Gastroesophageal sphincter (tissue), 4 donors: ENCODE results near the gene MEGF6. TPM values are rescaled to one million over a fixed set of nuclear protein-coding genes. Genes with fewer than 3 reads are reported as not detected.

Experiments
- ATAC-seq: fragments of 150-250 bp; one replicate; pipeline ENCODE4 v1.9.1; 2016; ENCODE audit warnings: mild to moderate bottlenecking, moderate library complexity
- H3K27ac ChIP-seq, 4 donors: fragments of 200-600 bp; sonication (generic) in 3 of 4; 1 replicate in 3 of 4; 2 replicates in 1 of 4; pipeline ENCODE4 v1.5.1; 2016 to 2019
- H3K27me3 ChIP-seq: fragments of 200-600 bp; sonication (generic); one replicate; pipeline ENCODE4 v1.5.1; 2019
- H3K36me3 ChIP-seq, 2 donors: fragments of 200-600 bp; sonication (generic); one replicate each; pipeline ENCODE4 v1.5.1; 2019; ENCODE audit warnings: control low read depth in 1 of 2
- H3K4me1 ChIP-seq, 3 donors: fragments of 200-600 bp; sonication (generic); 1 replicate in 2 of 3; 2 replicates in 1 of 3; pipeline ENCODE4 v1.5.1; 2016 to 2019; ENCODE audit warnings: control low read depth in 2 of 3
- H3K4me3 ChIP-seq, 2 donors: fragments of 200-600 bp; sonication (generic); one replicate each; pipeline ENCODE4 v1.5.1; 2019; ENCODE audit warnings: mild to moderate bottlenecking in 1 of 2, moderate library complexity in 1 of 2
- H3K9me3 ChIP-seq, 3 donors: fragments of 200-600 bp; sonication (generic); one replicate each; pipeline ENCODE4 v1.5.1; 2017 to 2019; ENCODE audit warnings: control low read depth in 2 of 3
- EP300 ChIP-seq: sonication (generic); formaldehyde crosslinking; IDR thresholded peaks from one replicate; pipeline ENCODE4 v1.6.1; 2017; ENCODE audit warnings: antibody characterized with exemption, mild to moderate bottlenecking
- POLR2A ChIP-seq, 2 donors: fragments of 450-650 bp; IDR thresholded peaks; one replicate each; pipeline ENCODE4 v1.6.1; 2017; ENCODE audit warnings: antibody characterized with exemption in 2 of 2, mild to moderate bottlenecking in 2 of 2, moderate library complexity in 1 of 2
- POLR2AphosphoS5 ChIP-seq: sonication (generic); formaldehyde crosslinking; IDR thresholded peaks from one replicate; pipeline ENCODE4 v1.6.1; 2017; ENCODE audit warnings: antibody characterized with exemption
- WGBS, 2 donors: methylation state at CpG; one replicate each; pipeline ENCODE4 v1.1.5; 2018; ENCODE audit warnings: low coverage in 1 of 2; 5-methylcytosine and 5-hydroxymethylcytosine counted together
- total RNA-seq, 4 donors: library from RNA; depleted of rRNA; stranded (reverse); fragments of >200 nt; gene quantifications; one replicate each; pipeline ENCODE4 v1.1.0, GENCODE V29; 2016
- TF ChIP-seq, protein P1 (sequence below), 4 experiments: fragments of 200-600 bp in 2 of 4; fragments of 450-650 bp in 2 of 4; sonication (generic) in 1 of 4; IDR thresholded peaks; one replicate each; pipeline ENCODE4 v1.5.1; 2017 to 2019; ENCODE audit warnings: antibody characterized with exemption in 4 of 4, mild to moderate bottlenecking in 2 of 4, moderate library complexity in 2 of 4

MEGF6 gene
- total RNA-seq, 4 donors from 2014 or later, result 4.7 to 15.5 (median 10.8) TPM

GRCh38 chr1:3499611-3500010, 111.7 kb downstream of the MEGF6 start:
- Histone ChIP-seq H3K9me3 (no peaks in the 10 kb centered on the region), H3K27ac (no peak overlapping the region), H3K4me3 (no peak overlapping the region), H3K27me3 (no peaks in the 10 kb centered on the region), H3K4me1 (peaks cover 0 to 3% (median 0%) of the 10 kb centered on the region in 3 donors), H3K36me3 (peaks cover 0 to 19% of the 10 kb centered on the region in 2 donors)
- WGBS, 2 donors, result no CpG with 5 or more reads among the region's 22 CpGs
- no peak for TF ChIP-seq POLR2A (IDR thresholded peaks at IDR 0.05)
- TF ChIP-seq POLR2AphosphoS5, result no peak
- TF ChIP-seq EP300, result no peak
- TF ChIP-seq, protein P1, sequence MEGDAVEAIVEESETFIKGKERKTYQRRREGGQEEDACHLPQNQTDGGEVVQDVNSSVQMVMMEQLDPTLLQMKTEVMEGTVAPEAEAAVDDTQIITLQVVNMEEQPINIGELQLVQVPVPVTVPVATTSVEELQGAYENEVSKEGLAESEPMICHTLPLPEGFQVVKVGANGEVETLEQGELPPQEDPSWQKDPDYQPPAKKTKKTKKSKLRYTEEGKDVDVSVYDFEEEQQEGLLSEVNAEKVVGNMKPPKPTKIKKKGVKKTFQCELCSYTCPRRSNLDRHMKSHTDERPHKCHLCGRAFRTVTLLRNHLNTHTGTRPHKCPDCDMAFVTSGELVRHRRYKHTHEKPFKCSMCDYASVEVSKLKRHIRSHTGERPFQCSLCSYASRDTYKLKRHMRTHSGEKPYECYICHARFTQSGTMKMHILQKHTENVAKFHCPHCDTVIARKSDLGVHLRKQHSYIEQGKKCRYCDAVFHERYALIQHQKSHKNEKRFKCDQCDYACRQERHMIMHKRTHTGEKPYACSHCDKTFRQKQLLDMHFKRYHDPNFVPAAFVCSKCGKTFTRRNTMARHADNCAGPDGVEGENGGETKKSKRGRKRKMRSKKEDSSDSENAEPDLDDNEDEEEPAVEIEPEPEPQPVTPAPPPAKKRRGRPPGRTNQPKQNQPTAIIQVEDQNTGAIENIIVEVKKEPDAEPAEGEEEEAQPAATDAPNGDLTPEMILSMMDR (IDR thresholded peaks at IDR 0.05), result no peak
- ATAC-seq, result no peak

DNA sequence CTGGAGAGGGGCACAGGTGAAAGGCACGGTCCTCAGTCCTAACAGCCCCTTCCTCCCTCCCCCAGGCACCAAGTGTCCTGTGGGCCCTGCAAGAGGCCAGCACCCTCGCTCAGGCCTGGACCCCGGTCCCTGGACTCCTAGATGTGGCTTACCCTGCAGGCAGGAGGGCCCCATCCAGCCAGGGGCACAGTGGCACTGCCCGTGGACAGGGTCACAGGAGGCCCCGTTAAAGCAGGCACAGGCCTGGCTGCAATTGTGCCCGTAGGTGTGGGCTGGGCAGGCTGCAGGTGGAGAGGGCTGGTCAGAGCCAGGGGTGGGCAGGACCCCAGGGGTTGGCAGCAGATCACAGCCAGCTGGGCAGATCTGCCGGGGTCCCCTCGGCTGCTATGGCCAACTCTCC, 112.3 kb downstream of the MEGF6 start:
- peaks cover 0 to 24% of the 10 kb centered on the region in 2 donors for H3K36me3 ChIP-seq
- 93% methylated on average over 3 of the region's 8 CpGs; no CpG with 5 or more reads in 1 of the 2 donors for WGBS, 2 donors
- no peak for ATAC-seq
- H3K4me3 ChIP-seq, result no peak overlapping the region
- no peaks in the 10 kb centered on the region for H3K9me3 ChIP-seq
- H3K4me1 ChIP-seq, result no peaks in the 10 kb centered on the region
- no peaks in the 10 kb centered on the region for H3K27me3 ChIP-seq
- no peak for TF ChIP-seq EP300
- no peak for TF ChIP-seq POLR2A (IDR thresholded peaks at IDR 0.05)
- TF ChIP-seq, protein P1 (IDR thresholded peaks at IDR 0.05), result no peak
- H3K27ac ChIP-seq, result no peak overlapping the region

GRCh38 chr1:3498246-3498930, 112.9 kb downstream of the MEGF6 start:
- Histone ChIP-seq H3K27me3 (no peaks in the 10 kb centered on the region), H3K4me1 (no peaks in the 10 kb centered on the region), H3K4me3 (no peak overlapping the region), H3K36me3 (peaks cover 0 to 25% of the 10 kb centered on the region in 2 donors), H3K27ac (no peak overlapping the region), H3K9me3 (no peaks in the 10 kb centered on the region)
- no peak for ATAC-seq
- TF ChIP-seq, protein P1 (IDR thresholded peaks at IDR 0.05), result no peak
- TF ChIP-seq POLR2AphosphoS5 (no peak), POLR2A (IDR thresholded peaks at IDR 0.05) (no peak), EP300 (no peak)
- 100% methylated on average over 4 of the region's 26 CpGs; no CpG with 5 or more reads in 1 of the 2 donors for WGBS, 2 donors

DNA sequence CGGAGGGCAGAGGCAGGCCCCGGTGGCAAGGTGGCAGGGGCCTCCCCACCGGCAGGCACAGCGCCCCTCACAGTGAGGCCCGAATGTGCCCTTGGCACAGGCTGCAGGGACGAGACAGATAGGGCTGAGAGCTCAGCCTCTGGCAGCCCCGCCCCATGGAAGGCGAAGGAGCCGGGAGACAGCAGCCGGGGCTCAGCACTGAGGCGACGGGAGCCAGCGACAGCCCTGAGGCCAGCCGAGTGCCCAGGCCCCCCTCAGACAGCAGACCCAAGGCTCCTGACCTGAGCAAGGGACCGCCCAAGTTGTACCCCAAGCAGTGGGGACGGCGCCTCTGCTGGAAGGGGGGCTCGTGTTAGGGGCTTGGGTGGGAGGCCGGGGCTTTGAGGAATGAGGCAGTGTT, 113.8 kb downstream of the MEGF6 start:
- Histone ChIP-seq H3K27ac (no peak overlapping the region), H3K9me3 (no peaks in the 10 kb centered on the region), H3K36me3 (peaks cover 0 to 25% of the 10 kb centered on the region in 2 donors), H3K27me3 (no peaks in the 10 kb centered on the region), H3K4me1 (no peaks in the 10 kb centered on the region), H3K4me3 (no peak overlapping the region)
- no CpG with 5 or more reads among the region's 19 CpGs for WGBS, 2 donors
- no peak for ATAC-seq
- TF ChIP-seq, protein P1 (IDR thresholded peaks at IDR 0.05), result no peak
- no peak for TF ChIP-seq EP300
- no peak for TF ChIP-seq POLR2A (IDR thresholded peaks at IDR 0.05)
- TF ChIP-seq POLR2AphosphoS5, result no peak

- ATAC-seq, result no peak
- no peak overlapping the region for H3K27ac ChIP-seq
- no peaks in the 10 kb centered on the region for H3K4me1 ChIP-seq
- no peak for TF ChIP-seq EP300
- no peak for TF ChIP-seq POLR2A (IDR thresholded peaks at IDR 0.05)
- TF ChIP-seq POLR2AphosphoS5, result no peak
- TF ChIP-seq, protein P1 (IDR thresholded peaks at IDR 0.05), result no peak
- peaks cover 3% of the 10 kb centered on the region for H3K27me3 ChIP-seq
- whole genome bisulfite sequencing, 2 donors, result 100% methylated on average over 1 of the region's 20 CpGs; no CpG with 5 or more reads in 1 of the 2 donors
- peaks cover 0 to 25% of the 10 kb centered on the region in 2 donors for H3K36me3 ChIP-seq
- no peaks in the 10 kb centered on the region for H3K9me3 ChIP-seq
- no peak overlapping the region for H3K4me3 ChIP-seq
Observed at GRCh38 chr1:3496916-3497315, 114.4 kb downstream of the MEGF6 start.
